SHP77 treated with DMSO at 0.1 percent for 48 hours (cell line): ENCODE results near the gene CBY3.
A peak's percentile ranks its signal among the peaks of the same experiment; 100 is the strongest.
"Not testable (repeated sequence)": the region's sequence is repeated elsewhere in the genome, so short reads cannot be mapped to it uniquely, and the experiment has no call there.

Experiments used
- DNase-seq: peaks from one replicate; lab custom pipeline; 2025; lab: John Stamatoyannopoulos, UW

CBY3 gene

GRCh38 chr5:179680780-179681401 lies at the start of gene CBY3:
Gene CBY3, minus strand, starts transcription at chr5:179681034. Its CDS starts 116 bp downstream, at chr5:179680918.
- DNase-seq = no peak

GRCh38 chr5:179730356-179730755 lies 49.5 kb upstream of the CBY3 start:
- DNase-seq = no peak

- no peak for DNase-seq
Observed at GRCh38 chr5:179729727-179730126, 48.9 kb upstream of the CBY3 start.

- DNase-seq = no peak
Observed at GRCh38 chr5:179729303-179729702, 48.5 kb upstream of the CBY3 start.

- no peak for DNase-seq
Observed at GRCh38 chr5:179727106-179727505, 46.3 kb upstream of the CBY3 start.

- no peak for DNase-seq
Observed at GRCh38 chr5:179724163-179724562, 43.3 kb upstream of the CBY3 start.

- DNase-seq = no peak
Observed at GRCh38 chr5:179720222-179720621, 39.4 kb upstream of the CBY3 start.

GRCh38 chr5:179716286-179716685 lies 35.5 kb upstream of the CBY3 start:
- DNase-seq = no peak

- no peak for DNase-seq
Observed at GRCh38 chr5:179700401-179700918, 19.6 kb upstream of the CBY3 start.

- no peak for DNase-seq
Observed at GRCh38 chr5:179699616-179700237, 18.9 kb upstream of the CBY3 start.

GRCh38 chr5:179698935-179699615 lies 18.2 kb upstream of the CBY3 start, which contains the start of gene CANX:
Gene CANX, plus strand, starts transcription at chr5:179698967. Its CDS starts 6,715 bp downstream, at chr5:179705682.
- DNase-seq = no peak

- peak; percentile 94 for DNase-seq
Observed at GRCh38 chr5:179697993-179698934, 17.4 kb upstream of the CBY3 start.

- DNase-seq = not testable (repeated sequence)
Observed at GRCh38 chr5:179697543-179697942, 16.7 kb upstream of the CBY3 start.

- no peak for DNase-seq
Observed at GRCh38 chr5:179697108-179697507, 16.3 kb upstream of the CBY3 start.

- no peak for DNase-seq
Observed at GRCh38 chr5:179696603-179697002, 15.8 kb upstream of the CBY3 start.

GRCh38 chr5:179694561-179694960 lies 13.7 kb upstream of the CBY3 start:
- DNase-seq = no peak

GRCh38 chr5:179689212-179689611 lies 8.4 kb upstream of the CBY3 start:
- not testable (repeated sequence) for DNase-seq

GRCh38 chr5:179680014-179680779 lies 637 bp downstream of the CBY3 start:
- no peak for DNase-seq

- peak; percentile 65 for DNase-seq
Observed at GRCh38 chr5:179679014-179679674, 1.7 kb downstream of the CBY3 start.

- DNase-seq = peak; percentile 81
Observed at GRCh38 chr5:179678223-179679013, 2.4 kb downstream of the CBY3 start.
